Nephron (organoid): ENCODE measurements around the gene HDAC9.
A peak's percentile ranks its signal among the peaks of the same experiment; 100 is the strongest.

Experiments used
- H3K27ac Mint-ChIP-seq, 3 experiments: 2 replicates each; pipeline ENCODE4 v1.8.0; 2020; ENCODE audit warnings: mixed read lengths in 3 of 3, mild to moderate bottlenecking in 2 of 3, moderate library complexity in 1 of 3
- H3K27me3 Mint-ChIP-seq: 2 replicates; pipeline ENCODE4 v1.8.0; 2021; ENCODE audit warnings: low read depth, mild to moderate bottlenecking, moderate library complexity, mixed read lengths
- H3K36me3 Mint-ChIP-seq: 2 replicates; pipeline ENCODE4 v1.8.0; 2020; ENCODE audit warnings: low read depth, mixed read lengths
- H3K4me1 Mint-ChIP-seq: 2 replicates; pipeline ENCODE4 v1.8.0; 2020; ENCODE audit warnings: mixed read lengths
- H3K4me3 Mint-ChIP-seq, 3 experiments: 2 replicates each; pipeline ENCODE4 v1.8.0; 2020; ENCODE audit warnings: mild to moderate bottlenecking in 3 of 3, mixed read lengths in 3 of 3, moderate library complexity in 2 of 3
- H3K9me3 Mint-ChIP-seq: 2 replicates; pipeline ENCODE4 v1.8.0; 2020; ENCODE audit warnings: mixed read lengths
- TF ChIP-seq, protein P1 (sequence below), 3 experiments: fragments of 200-600 bp; sonication (generic); IDR thresholded peaks; one replicate each; pipeline ENCODE4 v1.5.0; 2021; ENCODE audit warnings: antibody characterized with exemption in 3 of 3; ENCODE audit not compliant: unreplicated experiment in 3 of 3

Gene HDAC9

DNA sequence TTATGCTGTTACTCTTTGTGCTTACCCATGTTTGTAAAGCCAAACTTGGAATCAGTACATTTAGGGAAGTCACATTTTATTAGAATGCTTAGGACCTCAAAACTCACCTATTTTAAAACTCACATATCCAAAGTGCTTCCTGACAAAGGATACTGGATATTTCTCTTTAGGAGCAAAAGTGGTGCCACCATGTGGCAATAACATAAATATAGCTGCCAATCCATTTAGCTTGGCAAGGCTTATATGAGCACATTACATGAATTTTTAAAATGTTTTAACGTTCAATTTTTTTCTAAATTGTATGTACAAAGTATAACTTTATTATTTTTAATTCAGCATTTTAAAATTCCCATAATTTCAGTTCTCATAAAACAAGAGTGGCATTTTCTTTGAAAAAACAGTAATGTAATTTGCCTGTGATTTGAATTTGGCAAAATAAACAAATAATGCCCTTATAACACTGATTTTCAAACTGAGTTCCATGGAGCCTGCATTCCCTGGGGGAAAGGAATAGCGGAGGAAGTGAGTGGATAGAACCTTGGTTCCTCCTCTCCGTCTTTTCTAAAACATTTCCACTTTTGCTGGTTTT is 75.4 kb downstream of the HDAC9 start:
- no peaks in the 10 kb centered on the region for H3K36me3 Mint-ChIP-seq

DNA sequence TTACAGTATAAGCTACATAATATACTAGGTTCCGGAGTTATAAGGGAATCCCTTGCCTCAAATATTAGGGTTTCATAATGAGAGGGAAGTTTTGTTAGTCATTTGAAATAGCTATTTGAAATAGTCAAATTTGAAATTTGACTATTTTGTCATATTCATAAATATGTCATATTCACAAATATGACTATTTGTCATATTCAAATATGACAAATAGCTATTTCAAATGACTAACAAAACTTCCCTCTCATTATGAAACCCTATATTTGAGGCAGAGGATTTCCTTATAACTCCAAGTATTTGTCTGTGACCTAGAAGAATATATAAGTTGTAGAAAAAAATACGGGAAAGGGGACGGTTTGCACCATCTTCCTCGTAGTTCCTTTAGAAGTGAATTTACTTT is 76.6 kb downstream of the HDAC9 start:
- peaks cover 6% of the 10 kb centered on the region for H3K4me1 Mint-ChIP-seq
- no peaks in the 10 kb centered on the region for H3K36me3 Mint-ChIP-seq
- H3K27me3 Mint-ChIP-seq, result no peaks in the 10 kb centered on the region
- TF ChIP-seq, protein P1, sequence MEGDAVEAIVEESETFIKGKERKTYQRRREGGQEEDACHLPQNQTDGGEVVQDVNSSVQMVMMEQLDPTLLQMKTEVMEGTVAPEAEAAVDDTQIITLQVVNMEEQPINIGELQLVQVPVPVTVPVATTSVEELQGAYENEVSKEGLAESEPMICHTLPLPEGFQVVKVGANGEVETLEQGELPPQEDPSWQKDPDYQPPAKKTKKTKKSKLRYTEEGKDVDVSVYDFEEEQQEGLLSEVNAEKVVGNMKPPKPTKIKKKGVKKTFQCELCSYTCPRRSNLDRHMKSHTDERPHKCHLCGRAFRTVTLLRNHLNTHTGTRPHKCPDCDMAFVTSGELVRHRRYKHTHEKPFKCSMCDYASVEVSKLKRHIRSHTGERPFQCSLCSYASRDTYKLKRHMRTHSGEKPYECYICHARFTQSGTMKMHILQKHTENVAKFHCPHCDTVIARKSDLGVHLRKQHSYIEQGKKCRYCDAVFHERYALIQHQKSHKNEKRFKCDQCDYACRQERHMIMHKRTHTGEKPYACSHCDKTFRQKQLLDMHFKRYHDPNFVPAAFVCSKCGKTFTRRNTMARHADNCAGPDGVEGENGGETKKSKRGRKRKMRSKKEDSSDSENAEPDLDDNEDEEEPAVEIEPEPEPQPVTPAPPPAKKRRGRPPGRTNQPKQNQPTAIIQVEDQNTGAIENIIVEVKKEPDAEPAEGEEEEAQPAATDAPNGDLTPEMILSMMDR (IDR thresholded peaks at IDR 0.05; ENCODE audit: unreplicated experiment in 3 of 3), result no peak
- no peak overlapping the region for H3K4me3 Mint-ChIP-seq
- H3K27ac Mint-ChIP-seq, result no peak overlapping the region
- no peaks in the 10 kb centered on the region for H3K9me3 Mint-ChIP-seq

More for the DNA sequence above, 75.4 kb downstream of the HDAC9 start:
- Mint-ChIP-seq H3K4me3 (no peak overlapping the region), H3K9me3 (no peaks in the 10 kb centered on the region), H3K27me3 (no peaks in the 10 kb centered on the region), H3K27ac (no peak overlapping the region), H3K4me1 (peaks cover 4% of the 10 kb centered on the region)
- TF ChIP-seq, protein P1 (IDR thresholded peaks at IDR 0.05; ENCODE audit: unreplicated experiment in 3 of 3), result peak; percentile 43 to 55 (median 45)

DNA sequence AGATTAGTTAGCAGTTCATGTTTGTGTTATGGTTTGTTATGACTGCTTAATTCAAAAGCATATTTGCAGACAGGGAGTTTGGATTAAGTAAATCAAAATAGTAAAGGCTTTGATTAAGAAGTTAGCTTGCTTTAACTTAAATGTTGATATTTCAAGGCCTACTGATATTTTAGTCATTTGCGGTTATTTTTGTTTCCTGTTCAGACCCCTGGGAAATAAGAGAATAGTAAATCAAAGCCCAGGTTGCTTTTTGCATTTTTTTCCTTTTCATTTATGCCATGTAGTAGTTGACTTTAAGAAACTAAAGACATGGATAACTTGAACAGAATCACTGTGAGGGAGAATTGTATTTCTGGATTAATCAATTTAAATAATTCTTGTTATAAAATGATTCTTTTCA is 77.3 kb downstream of the HDAC9 start:
- Mint-ChIP-seq H3K36me3 (no peaks in the 10 kb centered on the region), H3K9me3 (no peaks in the 10 kb centered on the region), H3K27ac (no peak overlapping the region), H3K4me3 (no peak overlapping the region), H3K4me1 (peaks cover 6% of the 10 kb centered on the region), H3K27me3 (no peaks in the 10 kb centered on the region)
- TF ChIP-seq, protein P1 (IDR thresholded peaks at IDR 0.05; ENCODE audit: unreplicated experiment in 3 of 3), result no peak

DNA sequence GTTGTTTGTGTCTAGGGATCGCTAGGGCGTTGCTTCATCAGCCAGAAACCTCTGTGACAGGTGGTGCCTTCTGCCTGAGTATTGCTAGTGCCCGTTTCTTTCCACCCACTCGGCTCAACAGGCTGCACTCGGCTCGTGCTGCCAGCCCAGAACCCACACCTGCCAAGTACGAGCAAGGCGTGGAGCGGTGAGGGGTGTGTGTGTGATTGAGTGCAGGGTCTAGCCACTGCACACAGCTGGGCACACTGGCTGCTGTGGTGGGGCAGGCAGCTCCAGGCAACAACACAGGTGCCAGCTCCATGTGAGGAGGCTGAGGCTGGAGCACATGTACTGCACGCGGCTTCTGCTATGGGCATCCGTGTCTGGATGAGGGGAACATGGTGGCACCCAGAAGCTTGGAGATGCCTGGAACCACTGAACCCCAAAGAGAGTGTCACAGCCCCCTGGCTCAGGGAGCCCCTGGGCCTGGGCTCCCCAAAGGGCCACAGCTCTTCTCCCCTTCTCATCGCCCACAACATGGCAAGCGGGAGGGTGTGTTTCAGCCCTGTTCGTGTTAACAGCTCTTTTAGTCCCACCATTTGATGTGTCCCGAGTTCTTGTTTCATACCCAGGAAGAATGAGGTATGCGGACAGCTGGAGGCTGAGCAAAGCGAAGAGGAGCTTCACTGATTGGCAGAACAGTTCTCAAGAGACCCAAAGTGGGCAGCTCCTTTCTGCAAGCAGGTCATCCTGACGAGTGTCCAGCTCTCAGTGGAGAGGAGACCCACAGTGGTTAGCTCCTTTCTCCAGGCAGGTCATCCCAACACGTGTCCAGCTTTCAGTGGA is 78.1 kb downstream of the HDAC9 start:
- Mint-ChIP-seq H3K36me3 (no peaks in the 10 kb centered on the region), H3K27ac (no peak overlapping the region), H3K9me3 (no peaks in the 10 kb centered on the region), H3K4me1 (peaks cover 6% of the 10 kb centered on the region), H3K27me3 (no peaks in the 10 kb centered on the region), H3K4me3 (no peak overlapping the region)
- TF ChIP-seq, protein P1 (IDR thresholded peaks at IDR 0.05; ENCODE audit: unreplicated experiment in 3 of 3), result no peak

DNA sequence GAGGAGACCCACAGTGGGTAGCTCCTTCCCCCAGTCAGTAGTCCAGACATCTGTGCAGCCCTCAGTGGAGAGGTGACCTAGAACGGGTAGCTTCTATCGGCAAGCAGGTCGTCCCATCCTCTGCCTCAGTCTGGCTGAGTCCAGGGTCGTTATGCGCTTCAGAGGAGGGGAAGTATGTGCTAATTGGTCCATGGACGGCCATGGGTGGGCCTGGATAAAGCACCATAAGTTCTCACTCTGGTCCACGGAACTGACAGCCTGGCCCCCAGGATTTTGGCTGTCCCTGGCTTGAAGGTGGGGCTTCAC is 78.6 kb downstream of the HDAC9 start:
- no peaks in the 10 kb centered on the region for H3K27me3 Mint-ChIP-seq

More for the DNA sequence above, 78.6 kb downstream of the HDAC9 start:
- H3K4me1 Mint-ChIP-seq, result peaks cover 6% of the 10 kb centered on the region
- no peaks in the 10 kb centered on the region for H3K9me3 Mint-ChIP-seq
- H3K27ac Mint-ChIP-seq, result no peak overlapping the region
- TF ChIP-seq, protein P1 (IDR thresholded peaks at IDR 0.05; ENCODE audit: unreplicated experiment in 3 of 3), result no peak
- no peaks in the 10 kb centered on the region for H3K36me3 Mint-ChIP-seq
- no peak overlapping the region for H3K4me3 Mint-ChIP-seq
